SK-N-SH treated with all-trans-retinoic acid at 6 μM for 48 hours (cell line): ENCODE results near the gene SGO1.

ENCODE experiments used
- ATAC-seq: fragments of 200-7000 bp; cut with Tn5 transposase; 3 replicates; pipeline ENCODE4 v1.9.1; 2020; ENCODE audit warnings: mild to moderate bottlenecking, moderate library complexity
- ARNTL ChIP-seq: fragments of 450-650 bp; formaldehyde crosslinking; IDR thresholded peaks from 2 replicates; pipeline ENCODE4 v1.5.0; 2020; ENCODE audit warnings: low read depth, mild to moderate bottlenecking, moderate library complexity, borderline replicate concordance
- GLIS3 ChIP-seq: fragments of 250-450 bp; sonication (Bioruptor Pico); IDR thresholded peaks from 2 replicates; pipeline ENCODE4 v1.5.0; 2020; ENCODE audit warnings: mild to moderate bottlenecking, moderate library complexity
- ISL1 ChIP-seq: fragments of 250-450 bp; sonication (Bioruptor Pico); IDR thresholded peaks from 2 replicates; pipeline ENCODE4 v2.1.2; 2022; ENCODE audit warnings: mild to moderate bottlenecking, moderate library complexity
- OSR1 ChIP-seq: fragments of 250-450 bp; sonication (Bioruptor Pico); IDR thresholded peaks from 2 replicates; pipeline ENCODE4 v1.8.0; 2022; ENCODE audit warnings: moderate library complexity, mild to moderate bottlenecking, inconsistent platforms
- RARB ChIP-seq: fragments of 250-450 bp; sonication (Bioruptor Pico); IDR thresholded peaks from 2 replicates; pipeline ENCODE4 v1.8.0; 2021; ENCODE audit warnings: mild to moderate bottlenecking, moderate library complexity
- SNAI2 ChIP-seq: fragments of 250-450 bp; sonication (Bioruptor Pico); IDR thresholded peaks from 2 replicates; pipeline ENCODE4 v1.5.0; 2020; ENCODE audit warnings: mild to moderate bottlenecking, moderate library complexity

The SGO1 gene

GRCh38 chr3:20121088-20121487 lies 64.9 kb downstream of the SGO1 start:
- no peak for ATAC-seq
- TF ChIP-seq GLIS3 (CRISPR knock-in tag) (no peak), ISL1 (CRISPR knock-in tag) (peak; percentile 54), OSR1 (CRISPR knock-in tag) (no peak), RARB (CRISPR knock-in tag) (no peak), ARNTL (CRISPR knock-in tag) (no peak), SNAI2 (CRISPR knock-in tag) (no peak)
- TF ChIP-seq, all 23 proteins: peak for 1
